ENCODE results near the gene GJD4.

Gene GJD4

GRCh38 chr10:35563261-35563891 lies 41.8 kb upstream of the GJD4 start:
- peak; percentile 69 for DNase-seq (ENCODE audit: low spot score)
- peak; percentile 98 for TF ChIP-seq CTCF (IDR thresholded peaks at IDR 0.05; ENCODE audit: extremely low read depth, insufficient read depth, missing control alignments)
- in situ Hi-C loops (cut with MboI; ENCODE audit: low pct_unique_long_range_greater_than_20kb, low sequenced_read_pairs, unreplicated experiment): loop anchor here (25.0 kb wide), 1 partner anchor 326 kb away; no protein-coding TSS in a partner anchor

- TF ChIP-seq CTCF (IDR thresholded peaks at IDR 0.05; ENCODE audit: extremely low read depth, insufficient read depth, missing control alignments): no peak
- in situ Hi-C loops (cut with MboI; ENCODE audit: low pct_unique_long_range_greater_than_20kb, low sequenced_read_pairs, unreplicated experiment): loop anchor here (25.0 kb wide), 1 partner anchor 327 kb away; no protein-coding TSS in a partner anchor
- DNase-seq (ENCODE audit: low spot score): no peak
These were observed 40.7 kb upstream of the GJD4 start for GRCh38 chr10:35564341-35564968.

- DNase-seq (ENCODE audit: low spot score): no peak
- in situ Hi-C loops (cut with MboI; ENCODE audit: low pct_unique_long_range_greater_than_20kb, low sequenced_read_pairs, unreplicated experiment): loop anchor here (25.0 kb wide), 1 partner anchor 328 kb away; no protein-coding TSS in a partner anchor
These were observed 39.5 kb upstream of the GJD4 start for GRCh38 chr10:35565602-35566081.

GRCh38 chr10:35567951-35568350 lies 37.2 kb upstream of the GJD4 start:
- in situ Hi-C loops (cut with MboI; ENCODE audit: low pct_unique_long_range_greater_than_20kb, low sequenced_read_pairs, unreplicated experiment): loop anchor here (25.0 kb wide), 1 partner anchor 331 kb away; no protein-coding TSS in a partner anchor
- no peak for TF ChIP-seq CTCF (IDR thresholded peaks at IDR 0.05; ENCODE audit: extremely low read depth, insufficient read depth, missing control alignments)
- DNase-seq (ENCODE audit: low spot score): no peak

More at GRCh38 chr10:35565602-35566081, 39.5 kb upstream of the GJD4 start:
- TF ChIP-seq CTCF (IDR thresholded peaks at IDR 0.05; ENCODE audit: extremely low read depth, insufficient read depth, missing control alignments): no peak

GRCh38 chr10:35568483-35569015 lies 36.6 kb upstream of the GJD4 start:
- in situ Hi-C loops (cut with MboI; ENCODE audit: low pct_unique_long_range_greater_than_20kb, low sequenced_read_pairs, unreplicated experiment): loop anchor here (25.0 kb wide), 1 partner anchor 331 kb away; no protein-coding TSS in a partner anchor
- DNase-seq (ENCODE audit: low spot score): no peak

More at GRCh38 chr10:35568483-35569015, 36.6 kb upstream of the GJD4 start:
- no peak for TF ChIP-seq CTCF (IDR thresholded peaks at IDR 0.05; ENCODE audit: extremely low read depth, insufficient read depth, missing control alignments)

Data from GM13977 (cell line).